HepG2 (cell line): Measurements from ENCODE around the gene AFF1. TPM values are rescaled to one million over a fixed set of nuclear protein-coding genes. Genes with fewer than 3 reads are reported as not detected.
A peak's percentile ranks its signal among the peaks of the same experiment; 100 is the strongest.

Experiments
- ATAC-seq: fragments of 200-7000 bp; cut with Tn5 transposase; 3 replicates; pipeline ENCODE4 v1.9.1; 2020; ENCODE audit warnings: mild to moderate bottlenecking, moderate library complexity
- BruUV-seq: library from RNA; stranded (reverse); fragments of 400-500 nt; replicated peaks from 2 replicates; lab custom pipeline; 2021; lab: Mats Ljungman, UMichigan
- CTCF ChIA-PET: fragments of 300-600 bp; formaldehyde crosslinking; extraction: SDS; loops from one replicate; lab custom pipeline; 2021; ENCODE audit warnings: low total read pairs, inconsistent platforms, low intra/inter-chr PET ratio; lab: Yijun Ruan, JAX
- POLR2A ChIA-PET: fragments of 350-600 bp; sonication (Branson Sonifier 250); formaldehyde crosslinking; loops from one replicate; lab custom pipeline; 2020; ENCODE audit warnings: antibody characterized with exemption, inconsistent platforms; lab: Yijun Ruan, JAX
- DNase-seq: peaks from one replicate; pipeline ENCODE4 v3.0.0-alpha.2; 2015; ENCODE audit warnings: low spot score
- FAIRE-seq: peaks from 3 replicates; lab custom pipeline; 2011; peaks lifted over from hg19 to GRCh38; lab: Jason Lieb, UNC
- H2AFZ ChIP-seq: one replicate; pipeline ENCODE4 v1.6.1; 2011; ENCODE audit warnings: low read length, inconsistent platforms
- H3K27ac ChIP-seq: fragments of 300-600 bp; 3 replicates; pipeline ENCODE4 v1.8.0; 2011; ENCODE audit warnings: mixed run types, mild to moderate bottlenecking, mixed read lengths, low read length, inconsistent platforms; ENCODE audit not compliant: insufficient read depth; ENCODE audit errors: extremely low read length
- H3K27me3 ChIP-seq, 2 experiments: fragments of 200-600 bp in 1 of 2; 2 replicates in 1 of 2; 3 replicates in 1 of 2; pipeline versions ENCODE4 v1.6.0 to v1.8.0; 2011; ENCODE audit warnings: low read length in 2 of 2, mild to moderate bottlenecking in 2 of 2, moderate library complexity in 2 of 2, inconsistent platforms in 1 of 2; ENCODE audit not compliant: insufficient read depth in 2 of 2, control insufficient read depth in 1 of 2
- H3K36me3 ChIP-seq, 2 experiments: fragments of 200-600 bp in 1 of 2; replicated peaks in 1 of 2; 2 replicates in 1 of 2; 3 replicates in 1 of 2; pipeline versions ENCODE4 v1.5.1 to v1.8.0; 2011; ENCODE audit warnings: low read length in 2 of 2, inconsistent platforms in 1 of 2; ENCODE audit not compliant: insufficient read depth in 2 of 2, control insufficient read depth in 1 of 2
- H3K4me1 ChIP-seq: 2 replicates; pipeline ENCODE4 v1.5.1; 2012; ENCODE audit warnings: low read length, inconsistent platforms; ENCODE audit not compliant: insufficient read depth
- H3K4me2 ChIP-seq: 2 replicates; pipeline ENCODE4 v1.6.0; 2011; ENCODE audit warnings: low read depth, low read length, inconsistent platforms
- H3K4me3 ChIP-seq, 3 experiments: fragments of 200-600 bp in 1 of 3; sonication (generic), shearing (Covaris generic) in 1 of 3; replicated peaks in 1 of 3; 2 replicates each; pipeline ENCODE4 v1.5.1; 2011 to 2016; ENCODE audit warnings: low read length in 3 of 3, inconsistent platforms in 2 of 3, low read depth in 2 of 3, mild to moderate bottlenecking in 2 of 3, control low read depth in 1 of 3, mixed read lengths in 1 of 3; ENCODE audit not compliant: insufficient read depth in 1 of 3
- H3K79me2 ChIP-seq: one replicate; pipeline ENCODE4 v1.6.1; 2011; ENCODE audit warnings: low read length, inconsistent platforms; ENCODE audit not compliant: insufficient read depth
- H3K9ac ChIP-seq: 2 replicates; pipeline ENCODE4 v1.6.0; 2011; ENCODE audit warnings: mild to moderate bottlenecking, low read depth, low read length, inconsistent platforms; ENCODE audit not compliant: insufficient read depth
- H3K9me3 ChIP-seq: 2 replicates; pipeline ENCODE4 v1.5.1; 2012; ENCODE audit warnings: mild to moderate bottlenecking, low read length
- H4K20me1 ChIP-seq: 2 replicates; pipeline ENCODE4 v1.6.0; 2011; ENCODE audit warnings: inconsistent platforms, mild to moderate bottlenecking, low read length, moderate library complexity; ENCODE audit not compliant: insufficient read depth
- ARHGAP35 ChIP-seq: sonication (generic); formaldehyde crosslinking; IDR thresholded peaks from 2 replicates; pipeline ENCODE4 v1.9.0; 2022; ENCODE audit warnings: mild to moderate bottlenecking, inconsistent platforms, moderate library complexity, missing genetic modification reagents, borderline replicate concordance
- EEA1 ChIP-seq: sonication (generic); formaldehyde crosslinking; IDR thresholded peaks from 2 replicates; pipeline ENCODE4 v1.5.1; 2020; ENCODE audit warnings: mild to moderate bottlenecking, missing genetic modification reagents, borderline replicate concordance
- NFE2 ChIP-seq: sonication (generic); formaldehyde crosslinking; IDR thresholded peaks from 2 replicates; pipeline ENCODE4 v1.4.0; 2020; ENCODE audit warnings: missing genetic modification reagents
- RELA ChIP-seq: sonication (generic); formaldehyde crosslinking; IDR thresholded peaks from 2 replicates; pipeline ENCODE4 v1.4.0; 2020; ENCODE audit warnings: missing genetic modification reagents
- TBX3 ChIP-seq: fragments of 450-650 bp; IDR thresholded peaks from 2 replicates; pipeline ENCODE4 v1.6.1; 2017; ENCODE audit warnings: antibody characterized with exemption, mild to moderate bottlenecking, inconsistent platforms, borderline replicate concordance
- XBP1 ChIP-seq: sonication (generic); formaldehyde crosslinking; IDR thresholded peaks from 2 replicates; pipeline ENCODE4 v1.5.0; 2020; ENCODE audit warnings: missing genetic modification reagents
- XRCC5 ChIP-seq: fragments of 200-400 bp; formaldehyde crosslinking; optimal IDR thresholded peaks from 2 replicates; pipeline ENCODE3; 2017; ENCODE audit warnings: mild to moderate bottlenecking, low read length
- ZNF556 ChIP-seq: sonication (generic); formaldehyde crosslinking; IDR thresholded peaks from 2 replicates; pipeline ENCODE4 v1.4.0; 2020; ENCODE audit warnings: mild to moderate bottlenecking, missing genetic modification reagents, borderline replicate concordance
- ZNF790 ChIP-seq: sonication (generic); formaldehyde crosslinking; IDR thresholded peaks from 2 replicates; pipeline ENCODE4 v1.8.0; 2022; ENCODE audit warnings: missing genetic modification reagents, mild to moderate bottlenecking, borderline replicate concordance
- WGBS: methylation state at CpG from one replicate; pipeline ENCODE4 v1.1.6; 2017; ENCODE audit warnings: low lambda C conversion rate; 5-methylcytosine and 5-hydroxymethylcytosine counted together
- in situ Hi-C: cut with HindIII; loops from 2 replicates; pipeline ENCODE4 v1.10.0; 2017; ENCODE audit warnings: low pct_unique_long_range_greater_than_20kb; ENCODE audit not compliant: extremely low pct_ligation_motif_present
- intact Hi-C: fragments of 100-400 bp; cut with micrococcal nuclease; formaldehyde crosslinking; loops from one replicate; pipeline ENCODE4 v1.10.0; 2022; ENCODE audit not compliant: unreplicated experiment
- polyA plus RNA-seq, 8 experiments: library from polyadenylated mRNA; depleted of rRNA in 3 of 8; stranded (reverse) in 7 of 8; unstranded in 1 of 8; fragments of >200 nt; fragmentation: Illumina TruSeq in 4 of 8; extraction: Trizol in 4 of 8; gene quantifications; 2 replicates each; pipeline versions ENCODE4 v1.2.1 to v1.2.3, GENCODE V29; 2011 to 2016; ENCODE audit warnings: low read depth in 4 of 8, missing spikeins in 1 of 8, mixed read lengths in 1 of 8; ENCODE audit not compliant: insufficient read depth in 1 of 8
- total RNA-seq, 5 experiments: library from RNA; depleted of rRNA; stranded (reverse); fragments of >200 nt; fragmentation: Illumina TruSeq; extraction: Trizol; gene quantifications; 2 replicates each; pipeline ENCODE4 v1.2.3, GENCODE V29; 2016; ENCODE audit warnings: low read depth in 1 of 5
- TF ChIP-seq, protein P1 (sequence below): sonication (generic); formaldehyde crosslinking; IDR thresholded peaks from 2 replicates; pipeline ENCODE4 v1.4.0; 2020; ENCODE audit warnings: mild to moderate bottlenecking, low read depth, missing genetic modification reagents

Gene AFF1
- total and polyA plus RNA-seq, 2 of the 13 experiments (the other 11 are each of a cell fraction or from before 2014, with no cell fraction given) = 15.5 to 15.9 TPM

DNA sequence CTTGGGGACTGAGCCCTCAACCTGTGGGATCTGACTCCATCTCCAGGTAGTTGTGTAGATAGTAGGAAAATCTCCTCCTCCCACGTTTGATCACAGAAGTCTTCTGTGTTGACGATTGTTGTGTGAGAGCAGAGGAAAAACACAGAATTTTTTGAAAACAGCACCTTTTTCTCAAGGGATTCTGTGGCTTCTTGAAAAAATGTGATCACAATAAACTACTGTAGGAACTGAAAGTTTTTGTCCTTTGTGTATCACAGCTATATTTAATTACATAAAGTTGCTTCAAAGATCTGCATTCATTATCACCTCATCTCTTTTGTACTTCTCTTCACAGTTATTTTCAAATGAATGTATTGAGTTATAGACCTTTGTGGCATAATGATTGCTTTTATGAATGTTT lies 85.1 kb downstream of the AFF1 start (continued):
- TF ChIP-seq, protein P1, sequence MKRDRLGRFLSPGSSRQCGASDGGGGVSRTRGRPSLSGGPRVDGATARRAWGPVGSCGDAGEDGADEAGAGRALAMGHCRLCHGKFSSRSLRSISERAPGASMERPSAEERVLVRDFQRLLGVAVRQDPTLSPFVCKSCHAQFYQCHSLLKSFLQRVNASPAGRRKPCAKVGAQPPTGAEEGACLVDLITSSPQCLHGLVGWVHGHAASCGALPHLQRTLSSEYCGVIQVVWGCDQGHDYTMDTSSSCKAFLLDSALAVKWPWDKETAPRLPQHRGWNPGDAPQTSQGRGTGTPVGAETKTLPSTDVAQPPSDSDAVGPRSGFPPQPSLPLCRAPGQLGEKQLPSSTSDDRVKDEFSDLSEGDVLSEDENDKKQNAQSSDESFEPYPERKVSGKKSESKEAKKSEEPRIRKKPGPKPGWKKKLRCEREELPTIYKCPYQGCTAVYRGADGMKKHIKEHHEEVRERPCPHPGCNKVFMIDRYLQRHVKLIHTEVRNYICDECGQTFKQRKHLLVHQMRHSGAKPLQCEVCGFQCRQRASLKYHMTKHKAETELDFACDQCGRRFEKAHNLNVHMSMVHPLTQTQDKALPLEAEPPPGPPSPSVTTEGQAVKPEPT (CRISPR knock-in tag) = no peak
- no peak for TF ChIP-seq XBP1

DNA sequence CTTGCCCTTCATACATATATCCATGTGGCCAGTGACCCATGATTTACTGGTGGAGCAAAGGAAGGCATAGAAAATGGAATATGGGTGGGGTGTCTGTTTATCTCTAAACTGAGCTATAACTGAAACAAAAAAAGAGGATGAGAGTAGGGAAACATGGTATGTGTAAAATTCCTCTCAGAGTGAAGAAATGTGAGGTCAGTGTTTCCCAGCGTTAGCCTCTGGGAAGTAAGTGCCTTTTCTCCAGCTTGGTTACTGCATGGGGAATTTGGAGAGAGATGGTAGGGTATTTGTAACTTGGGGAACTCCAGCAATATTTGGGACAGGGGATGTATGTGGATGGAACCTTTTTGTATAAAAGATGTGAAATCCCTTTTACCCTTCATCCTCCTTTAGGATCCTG lies 89.4 kb downstream of the AFF1 start:
- Histone ChIP-seq H3K9me3 (no peaks in the 10 kb centered on the region), H3K4me1 (peaks cover 31% of the 10 kb centered on the region), H3K4me2 (no peak overlapping the region), H3K4me3 (no peak overlapping the region), H3K36me3 (no peaks in the 10 kb centered on the region), H3K79me2 (peaks cover 77% of the 10 kb centered on the region), H4K20me1 (peaks cover 28% of the 10 kb centered on the region), H2AFZ (no peak overlapping the region), H3K9ac (no peak overlapping the region), H3K27ac (no peak overlapping the region), H3K27me3 (no peaks in the 10 kb centered on the region)
- FAIRE-seq = no peak
- intact Hi-C loops (no loop called here), in situ Hi-C loops (no loop called here)
- no peak for TF ChIP-seq TBX3
- TF ChIP-seq ARHGAP35 = no peak
- no peak for ATAC-seq
- no TSS peak for BruUV-seq
- 88% methylated on average over 1 of the region's 1 CpG for WGBS
- ChIA-PET CTCF (no interaction called here), POLR2A (no interaction called here)
- no peak for DNase-seq

DNA sequence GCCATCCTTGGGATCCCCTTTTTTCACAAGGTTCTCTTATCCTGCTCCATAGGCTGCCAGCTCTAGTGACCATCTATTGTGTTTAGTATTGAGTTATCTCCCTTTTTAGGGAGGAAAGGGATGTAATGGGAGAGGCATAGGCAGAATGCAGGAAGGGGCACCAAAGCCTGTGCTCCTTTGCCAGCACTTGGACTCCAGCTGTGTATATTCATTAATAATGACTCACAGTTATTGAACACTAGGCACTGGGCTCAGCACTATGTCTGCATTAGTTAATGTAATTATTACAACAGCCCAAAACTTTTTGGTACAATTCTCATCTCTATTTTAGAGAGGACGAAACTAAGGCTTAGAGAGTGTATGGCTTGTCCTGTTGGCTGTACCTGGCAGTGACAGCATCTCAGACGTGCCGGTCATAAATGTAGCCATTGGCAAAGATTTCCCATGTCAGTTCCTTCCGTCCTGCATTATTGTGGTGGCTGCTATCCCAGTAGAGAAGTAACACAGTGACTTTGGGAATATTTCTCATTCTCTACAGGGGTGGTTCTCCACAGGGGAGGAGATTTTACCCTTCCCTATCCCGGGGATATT lies 90.3 kb downstream of the AFF1 start:
- H3K79me2 ChIP-seq = peaks cover 76% of the 10 kb centered on the region
- BruUV-seq = no TSS peak

More for the DNA sequence above, 90.3 kb downstream of the AFF1 start:
- CTCF ChIA-PET = no interaction called here
- Histone ChIP-seq H3K4me3 (no peak overlapping the region), H3K27me3 (no peaks in the 10 kb centered on the region), H3K4me1 (peaks cover 23% of the 10 kb centered on the region), H3K4me2 (peak overlapping the region; percentile 53), H3K9me3 (no peaks in the 10 kb centered on the region), H3K36me3 (no peaks in the 10 kb centered on the region), H4K20me1 (peaks cover 25% of the 10 kb centered on the region), H2AFZ (no peak overlapping the region), H3K27ac (no peak overlapping the region), H3K9ac (no peak overlapping the region)
- no peak for TF ChIP-seq NFE2
- TF ChIP-seq EEA1 (CRISPR knock-in tag) = no peak
- no peak for TF ChIP-seq XRCC5
- TF ChIP-seq ZNF556 (CRISPR knock-in tag) = no peak
- no peak for TF ChIP-seq RELA (CRISPR knock-in tag)
- no peak for TF ChIP-seq ZNF790 (CRISPR knock-in tag)
- POLR2A ChIA-PET = no interaction called here
- WGBS = 67% methylated on average over 5 of the region's 5 CpGs
- in situ Hi-C loops = no loop called here
- DNase-seq (no peak), ATAC-seq (peak; percentile 21; the same call in 2 of the 3 replicates), FAIRE-seq (no peak)
- intact Hi-C loops = no loop called here
